ENCODE results near the gene GOLGA1.

DNA sequence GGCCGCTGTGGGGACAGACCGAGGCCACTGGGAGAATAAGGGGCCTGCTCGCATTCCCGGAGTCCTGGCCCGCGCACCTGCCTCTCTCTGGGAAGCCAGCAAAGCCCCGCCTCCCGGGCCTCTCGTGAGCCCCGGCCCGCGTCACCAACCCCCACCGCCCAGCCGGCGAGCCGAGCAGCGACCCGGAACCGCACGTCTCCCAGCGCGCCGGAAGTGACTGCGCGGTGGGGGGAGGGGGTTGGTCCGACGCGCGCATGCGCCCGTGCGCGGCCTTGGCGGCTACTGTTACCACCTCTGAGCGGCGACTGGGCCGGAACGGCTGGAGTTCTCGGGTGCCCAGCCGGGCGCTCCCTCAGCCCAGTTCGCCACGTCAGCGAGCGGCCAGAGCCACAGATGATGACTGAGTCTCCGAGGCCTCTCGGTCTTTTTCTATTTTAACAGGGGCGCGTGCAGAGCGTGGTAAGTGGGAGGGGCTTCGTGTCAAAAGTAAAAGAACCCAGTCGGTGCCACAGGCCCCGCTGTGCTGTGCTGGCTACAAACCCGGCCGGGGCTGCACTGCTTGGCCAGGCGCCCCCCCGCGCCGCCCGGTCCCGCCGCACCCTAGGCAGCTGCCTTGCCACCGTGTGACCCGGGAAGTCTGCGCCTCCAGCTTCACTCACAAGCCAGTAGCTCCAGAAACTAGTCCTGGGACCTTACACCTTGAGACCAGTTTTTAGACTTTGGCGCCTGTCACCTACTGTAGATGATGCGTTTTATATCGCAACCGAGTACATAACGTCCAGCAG lies at the start of gene GOLGA1:
- TF ChIP-seq, protein P1, sequence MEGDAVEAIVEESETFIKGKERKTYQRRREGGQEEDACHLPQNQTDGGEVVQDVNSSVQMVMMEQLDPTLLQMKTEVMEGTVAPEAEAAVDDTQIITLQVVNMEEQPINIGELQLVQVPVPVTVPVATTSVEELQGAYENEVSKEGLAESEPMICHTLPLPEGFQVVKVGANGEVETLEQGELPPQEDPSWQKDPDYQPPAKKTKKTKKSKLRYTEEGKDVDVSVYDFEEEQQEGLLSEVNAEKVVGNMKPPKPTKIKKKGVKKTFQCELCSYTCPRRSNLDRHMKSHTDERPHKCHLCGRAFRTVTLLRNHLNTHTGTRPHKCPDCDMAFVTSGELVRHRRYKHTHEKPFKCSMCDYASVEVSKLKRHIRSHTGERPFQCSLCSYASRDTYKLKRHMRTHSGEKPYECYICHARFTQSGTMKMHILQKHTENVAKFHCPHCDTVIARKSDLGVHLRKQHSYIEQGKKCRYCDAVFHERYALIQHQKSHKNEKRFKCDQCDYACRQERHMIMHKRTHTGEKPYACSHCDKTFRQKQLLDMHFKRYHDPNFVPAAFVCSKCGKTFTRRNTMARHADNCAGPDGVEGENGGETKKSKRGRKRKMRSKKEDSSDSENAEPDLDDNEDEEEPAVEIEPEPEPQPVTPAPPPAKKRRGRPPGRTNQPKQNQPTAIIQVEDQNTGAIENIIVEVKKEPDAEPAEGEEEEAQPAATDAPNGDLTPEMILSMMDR (IDR thresholded peaks at IDR 0.05), result no peak
- TF ChIP-seq ZFX (IDR thresholded peaks at IDR 0.05; ENCODE audit: borderline replicate concordance), result no peak

Data from 22Rv1 (cell line).